ENCODE data around the gene RC3H1. TPM values are rescaled to one million over a fixed set of nuclear protein-coding genes. Genes with fewer than 3 reads are reported as not detected.

RC3H1 gene
- total and polyA plus RNA-seq, 2 experiments from 2014 or later: 6.8 to 24.5 TPM

GRCh38 chr1:173925306-173926242 is 96.6 kb downstream of the RC3H1 start:
- no peaks in the 10 kb centered on the region for H3F3A ChIP-seq (replicated peaks; ENCODE audit: low read depth)
- H3K4me3 ChIP-seq: no peak overlapping the region
- Mint-ChIP-seq H3K9me3 (no peaks in the 10 kb centered on the region; the same call in 2 of the 3 replicates), H3K4me1 (no peaks in the 10 kb centered on the region), H3K27ac (no peak overlapping the region), H3K4me3 (no peak overlapping the region), H3K27me3 (ENCODE audit: insufficient read depth, low read depth, poor library complexity) (no peaks in the 10 kb centered on the region), H3K36me3 (ENCODE audit: low read depth) (no peaks in the 10 kb centered on the region)
- no peaks in the 10 kb centered on the region for H3K4me1 ChIP-seq (ENCODE audit: insufficient read depth)
- H3K79me2 ChIP-seq (replicated peaks; ENCODE audit: insufficient read depth): no peaks in the 10 kb centered on the region
- H3K27ac ChIP-seq (ENCODE audit: low read depth): no peak overlapping the region; the same call in 1 of the 2 replicates
- ATAC-seq: no peak
- H3K27me3 ChIP-seq (ENCODE audit: insufficient read depth): no peaks in the 10 kb centered on the region
- H4K20me1 ChIP-seq (replicated peaks; ENCODE audit: insufficient read depth): no peaks in the 10 kb centered on the region
- H3K36me3 ChIP-seq (ENCODE audit: insufficient read depth): no peaks in the 10 kb centered on the region
- no peak overlapping the region for H3K4me2 ChIP-seq
- TF ChIP-seq ZNF462 (CRISPR knock-in tag; IDR thresholded peaks at IDR 0.05) (no peak), REST (IDR thresholded peaks at IDR 0.05; ENCODE audit: unreplicated experiment) (no peak), EZH2 (IDR thresholded peaks at IDR 0.05; ENCODE audit: low read depth, unreplicated experiment) (no peak), ETS1 (IDR thresholded peaks at IDR 0.05) (no peak), CTCF (conservative IDR thresholded peaks at IDR 0.05; ENCODE audit: low read depth in 2 of 2) (no peak), CREB1 (CRISPR knock-in tag; IDR thresholded peaks at IDR 0.05; ENCODE audit: low read depth) (no peak), NANOG (IDR thresholded peaks at IDR 0.05; ENCODE audit: borderline replicate concordance) (no peak), ZNF331 (CRISPR knock-in tag; IDR thresholded peaks at IDR 0.05; ENCODE audit: low read depth) (no peak), ZNF114 (CRISPR knock-in tag; IDR thresholded peaks at IDR 0.05) (no peak), STAT1 (IDR thresholded peaks at IDR 0.05; ENCODE audit: unreplicated experiment) (no peak), JUNB (IDR thresholded peaks at IDR 0.05; ENCODE audit: unreplicated experiment) (no peak), EZH2phosphoT487 (IDR thresholded peaks at IDR 0.05; ENCODE audit: unreplicated experiment) (no peak)
- DNase-seq (ENCODE audit: low spot score): no peak
- no peaks in the 10 kb centered on the region for H3K9me2 ChIP-seq (ENCODE audit: insufficient read depth)
- H2AFZ ChIP-seq: no peak overlapping the region

All from GM23338 (cell line).